Natural killer cell (primary cell): ENCODE data around the gene SNX30. TPM values are rescaled to one million over a fixed set of nuclear protein-coding genes. Genes with fewer than 3 reads are reported as not detected.

Experiments used
- ATAC-seq, 3 donors: fragments of 150-1000 bp in 2 of 3; fragments of 200-7000 bp in 1 of 3; cut with Tn5 transposase; 1 replicate in 1 of 3; 2 replicates in 2 of 3; pipeline ENCODE4 v1.10.0; 2021; ENCODE audit warnings: mild to moderate bottlenecking in 2 of 3, moderate library complexity in 2 of 3
- DNase-seq, 2 donors: peaks; one replicate each; pipeline versions ENCODE4 v3.0.0 to v3.0.0-alpha.2; 2013 to 2021; ENCODE audit warnings: mixed read lengths in 1 of 2
- H3K27ac ChIP-seq: one replicate; pipeline ENCODE4 v1.5.1; 2013; ENCODE audit warnings: mild to moderate bottlenecking, low read length
- H3K27me3 ChIP-seq: one replicate; pipeline ENCODE4 v1.6.1; 2013; ENCODE audit warnings: low read length; ENCODE audit not compliant: control insufficient read depth, insufficient read depth
- H3K36me3 ChIP-seq: one replicate; pipeline ENCODE4 v1.6.1; 2013; ENCODE audit warnings: low read length; ENCODE audit not compliant: control insufficient read depth, insufficient read depth
- H3K4me1 ChIP-seq: one replicate; pipeline ENCODE4 v1.6.1; 2013; ENCODE audit warnings: low read length; ENCODE audit not compliant: control insufficient read depth, insufficient read depth
- H3K4me3 ChIP-seq: one replicate; pipeline ENCODE4 v1.5.1; 2013; ENCODE audit warnings: low read length
- H3K9me3 ChIP-seq: one replicate; pipeline ENCODE4 v1.6.1; 2013; ENCODE audit warnings: low read length; ENCODE audit not compliant: control insufficient read depth, insufficient read depth
- H3K27ac Mint-ChIP-seq, 2 donors: one replicate each; pipeline ENCODE4 v1.8.0; 2022; ENCODE audit warnings: mild to moderate bottlenecking in 2 of 2, mixed read lengths in 2 of 2, moderate library complexity in 1 of 2
- H3K27me3 Mint-ChIP-seq, 2 donors: one replicate each; pipeline ENCODE4 v1.8.0; 2022; ENCODE audit warnings: low read depth in 2 of 2, mixed read lengths in 2 of 2
- H3K36me3 Mint-ChIP-seq: one replicate; pipeline ENCODE4 v1.8.0; 2022; ENCODE audit warnings: mixed read lengths
- H3K4me1 Mint-ChIP-seq, 2 donors: one replicate each; pipeline ENCODE4 v1.8.0; 2022; ENCODE audit warnings: mixed read lengths in 2 of 2
- H3K4me3 Mint-ChIP-seq: one replicate; pipeline ENCODE4 v1.8.0; 2022; ENCODE audit warnings: mild to moderate bottlenecking, moderate library complexity, mixed read lengths
- H3K9me3 Mint-ChIP-seq, 2 donors: one replicate each; pipeline ENCODE4 v1.8.0; 2022; ENCODE audit warnings: mixed read lengths in 2 of 2
- CTCF ChIP-seq: fragments of 200-600 bp; IDR thresholded peaks from one replicate; pipeline ENCODE4 v1.8.0; 2022; ENCODE audit warnings: antibody characterized with exemption
- WGBS: methylation state at CpG from one replicate; pipeline ENCODE4 v1.1.7; 2013; ENCODE audit warnings: missing lambda C conversion rate; ENCODE audit not compliant: insufficient coverage; 5-methylcytosine and 5-hydroxymethylcytosine counted together
- intact Hi-C: fragments of 100-400 bp; cut with micrococcal nuclease; formaldehyde crosslinking; loops from one replicate; pipeline ENCODE4 v1.14.2; 2022
- total RNA-seq, 4 donors: library from RNA; stranded (reverse); fragments of 120-200 nt in 1 of 4; gene quantifications; one replicate each; pipeline versions ENCODE4 v1.2.3 to v1.2.4, GENCODE V29; 2013 to 2022

Gene SNX30
- total RNA-seq, 3 donors from 2014 or later (not counting 1 experiment from before 2014, with no cell fraction given), result 8.5 to 10.5 (median 9.3) TPM

GRCh38 chr9:112866662-112867274 is 116.2 kb downstream of the SNX30 start:
- Histone ChIP-seq H3K27ac (no peak overlapping the region), H3K9me3 (no peaks in the 10 kb centered on the region), H3K4me1 (peaks cover 28% of the 10 kb centered on the region), H3K27me3 (no peaks in the 10 kb centered on the region), H3K4me3 (no peak overlapping the region), H3K36me3 (peaks cover 11% of the 10 kb centered on the region)
- H3K9me3 Mint-ChIP-seq, result no peaks in the 10 kb centered on the region
- TF ChIP-seq CTCF, result no peak
- 93% methylated on average over 1 of the region's 1 CpG for WGBS
- DNase-seq (no peak), ATAC-seq (no peak)
- H3K27ac Mint-ChIP-seq, result peak overlapping the region in 1 of 2 donors; percentile 31
- H3K36me3 Mint-ChIP-seq, result no peaks in the 10 kb centered on the region
- peaks cover 15 to 24% of the 10 kb centered on the region in 2 donors for H3K4me1 Mint-ChIP-seq
- H3K27me3 Mint-ChIP-seq, result no peaks in the 10 kb centered on the region
- intact Hi-C loops, result no loop called here
- no peak overlapping the region for H3K4me3 Mint-ChIP-seq

GRCh38 chr9:112867275-112867991 is 116.9 kb downstream of the SNX30 start:
- intact Hi-C loops, result no loop called here
- DNase-seq (no peak), ATAC-seq (no peak)
- Mint-ChIP-seq H3K36me3 (no peaks in the 10 kb centered on the region), H3K27me3 (no peaks in the 10 kb centered on the region), H3K4me3 (no peak overlapping the region), H3K9me3 (no peaks in the 10 kb centered on the region), H3K27ac (peak overlapping the region in 1 of 2 donors; percentile 31), H3K4me1 (peaks cover 11 to 17% of the 10 kb centered on the region in 2 donors)
- Histone ChIP-seq H3K27me3 (no peaks in the 10 kb centered on the region), H3K4me1 (peaks cover 22% of the 10 kb centered on the region), H3K27ac (no peak overlapping the region), H3K36me3 (peaks cover 11% of the 10 kb centered on the region), H3K9me3 (no peaks in the 10 kb centered on the region), H3K4me3 (no peak overlapping the region)
- no peak for TF ChIP-seq CTCF
- 53% methylated on average over 3 of the region's 3 CpGs for WGBS

GRCh38 chr9:112868461-112868860 is 117.9 kb downstream of the SNX30 start:
- no peak overlapping the region for H3K4me3 Mint-ChIP-seq
- no peaks in the 10 kb centered on the region for H3K27me3 Mint-ChIP-seq
- TF ChIP-seq CTCF, result no peak
- intact Hi-C loops, result no loop called here
- Histone ChIP-seq H3K36me3 (peaks cover 11% of the 10 kb centered on the region), H3K9me3 (no peaks in the 10 kb centered on the region), H3K27me3 (no peaks in the 10 kb centered on the region), H3K27ac (no peak overlapping the region), H3K4me3 (no peak overlapping the region), H3K4me1 (peaks cover 13% of the 10 kb centered on the region)
- no peaks in the 10 kb centered on the region for H3K9me3 Mint-ChIP-seq
- DNase-seq, result no peak
- 97% methylated on average over 10 of the region's 10 CpGs for WGBS
- H3K4me1 Mint-ChIP-seq, result peaks cover 6 to 7% of the 10 kb centered on the region in 2 donors
- no peaks in the 10 kb centered on the region for H3K36me3 Mint-ChIP-seq
- ATAC-seq, result no peak
- no peak overlapping the region for H3K27ac Mint-ChIP-seq
